OCI-LY1 (cell line): ENCODE data around the gene PCDHB4.
"Not testable (repeated sequence)": the region's sequence is repeated elsewhere in the genome, so short reads cannot be mapped to it uniquely, and the experiment has no call there.

Experiments used
- CTCF ChIP-seq: fragments of 200-600 bp; sonication (generic), shearing (Covaris generic); IDR thresholded peaks from 2 replicates; pipeline ENCODE4 v1.5.1; 2017; ENCODE audit warnings: mild to moderate bottlenecking, antibody characterized with exemption, low read length, moderate library complexity, mixed read lengths
- EZH2 ChIP-seq: fragments of 200-600 bp; sonication (generic), shearing (Covaris generic); IDR thresholded peaks from 2 replicates; pipeline ENCODE4 v1.8.0; 2017; ENCODE audit warnings: borderline replicate concordance, mixed run types, mild to moderate bottlenecking, antibody characterized with exemption, low read length, moderate library complexity, mixed read lengths

GRCh38 chr5:141102070-141102469 lies 19.5 kb upstream of the PCDHB4 start:
- not testable (repeated sequence) for TF ChIP-seq CTCF, EZH2
